Sigmoid colon (tissue), 7 donors: Measurements from ENCODE around the gene COMMD10. TPM values are rescaled to one million over a fixed set of nuclear protein-coding genes. Genes with fewer than 3 reads are reported as not detected.
"Not testable (repeated sequence)": the region's sequence is repeated elsewhere in the genome, so short reads cannot be mapped to it uniquely, and the experiment has no call there.

Experiments
- DNase-seq: peaks from one replicate; pipeline ENCODE4 v3.0.0-alpha.2; 2019
- H3K27ac ChIP-seq, 4 donors: fragments of 200-600 bp; sonication (generic); one replicate each; pipeline ENCODE4 v1.5.1; 2016 to 2019; ENCODE audit warnings: mild to moderate bottlenecking in 1 of 4
- H3K27me3 ChIP-seq, 3 donors: fragments of 200-600 bp; sonication (generic); one replicate each; pipeline ENCODE4 v1.5.1; 2019; ENCODE audit warnings: mild to moderate bottlenecking in 1 of 3
- H3K36me3 ChIP-seq, 4 donors: fragments of 200-600 bp; sonication (generic); one replicate each; pipeline ENCODE4 v1.5.1; 2016 to 2019
- H3K4me1 ChIP-seq, 4 donors: fragments of 200-600 bp; sonication (generic); one replicate each; pipeline ENCODE4 v1.5.1; 2017 to 2019
- H3K4me3 ChIP-seq, 4 donors: fragments of 200-600 bp; sonication (generic); one replicate each; pipeline ENCODE4 v1.5.1; 2017 to 2019; ENCODE audit warnings: mild to moderate bottlenecking in 2 of 4, moderate library complexity in 1 of 4
- H3K9me3 ChIP-seq, 4 donors: fragments of 200-600 bp in 3 of 4; sonication (generic) in 3 of 4; one replicate each; pipeline versions ENCODE4 v1.5.1 to v1.6.1; 2013 to 2019
- EP300 ChIP-seq, 4 donors: sonication (generic); formaldehyde crosslinking; IDR thresholded peaks; one replicate each; pipeline ENCODE4 v1.6.1; 2017; ENCODE audit warnings: antibody characterized with exemption in 4 of 4
- POLR2A ChIP-seq, 2 donors: fragments of 450-650 bp; IDR thresholded peaks; one replicate each; pipeline ENCODE4 v1.6.1; 2016; ENCODE audit warnings: antibody characterized with exemption in 2 of 2, mild to moderate bottlenecking in 2 of 2, moderate library complexity in 2 of 2
- POLR2AphosphoS5 ChIP-seq, 4 donors: sonication (generic); formaldehyde crosslinking; IDR thresholded peaks; one replicate each; pipeline ENCODE4 v1.6.1; 2017; ENCODE audit warnings: antibody characterized with exemption in 4 of 4
- WGBS, 2 donors: extraction: QIAGEN DNeasy Blood & Tissue Kit; methylation state at CpG; one replicate each; pipeline ENCODE4 v1.1.7; 2013; 5-methylcytosine and 5-hydroxymethylcytosine counted together
- intact Hi-C: fragments of 100-400 bp; cut with DNase I; formaldehyde crosslinking; loops from one replicate; pipeline ENCODE4 v1.15.1; 2023
- polyA plus RNA-seq, 3 donors: library from polyadenylated mRNA; stranded (reverse); fragments of 200-250 nt; gene quantifications; one replicate each; pipeline ENCODE4 v1.2.3, GENCODE V29; 2013
- total RNA-seq, 4 donors: library from RNA; depleted of rRNA; stranded (reverse); fragments of >200 nt; gene quantifications; one replicate each; pipeline ENCODE4 v1.1.0, GENCODE V29; 2016
- TF ChIP-seq, protein P1 (sequence below), 4 experiments: fragments of 450-650 bp in 3 of 4; fragments of 200-600 bp in 1 of 4; IDR thresholded peaks; one replicate each; pipeline ENCODE4 v1.5.1; 2016 to 2019; ENCODE audit warnings: antibody characterized with exemption in 4 of 4, mild to moderate bottlenecking in 3 of 4, moderate library complexity in 2 of 4
- donor health status: healthy with polysubstance abuse.
- donor health status: Bipolar disorder and iron deficiency.
- donor health status: healthy.

The COMMD10 gene
- total and polyA plus RNA-seq, 7 donors, result 17.8 to 47.7 (median 28.7) TPM

DNA sequence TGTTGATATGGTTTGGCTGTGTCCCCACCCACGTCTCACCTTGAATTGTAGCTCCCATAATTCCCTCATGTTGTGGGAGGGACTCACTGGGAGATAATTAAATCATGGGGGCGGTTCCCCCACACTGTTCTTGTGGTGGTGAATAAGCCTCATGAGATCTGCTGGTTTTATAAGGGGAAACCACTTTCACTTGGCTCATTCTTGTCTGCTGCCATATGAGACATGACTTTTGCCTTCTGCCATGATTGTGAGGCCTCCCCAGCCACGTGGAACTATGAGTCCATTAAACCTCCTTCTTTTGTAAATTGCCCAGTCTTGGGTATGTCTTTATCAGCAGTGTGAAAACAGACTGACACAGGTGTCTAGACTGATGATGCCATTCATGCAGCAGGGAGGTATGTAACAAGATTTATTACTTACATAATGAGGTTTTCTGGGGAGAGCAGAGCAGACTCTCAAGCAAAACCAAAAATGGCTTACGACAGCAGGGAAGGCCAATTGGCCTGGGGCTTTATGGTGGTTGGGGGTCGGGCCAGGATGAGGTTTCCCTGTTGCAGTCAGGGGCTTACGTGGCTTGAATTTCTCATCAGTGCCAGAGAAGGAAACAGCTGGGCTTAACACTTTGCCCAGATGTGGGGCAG, 9.5 kb upstream of the COMMD10 start:
- no peak for DNase-seq
- TF ChIP-seq, protein P1, sequence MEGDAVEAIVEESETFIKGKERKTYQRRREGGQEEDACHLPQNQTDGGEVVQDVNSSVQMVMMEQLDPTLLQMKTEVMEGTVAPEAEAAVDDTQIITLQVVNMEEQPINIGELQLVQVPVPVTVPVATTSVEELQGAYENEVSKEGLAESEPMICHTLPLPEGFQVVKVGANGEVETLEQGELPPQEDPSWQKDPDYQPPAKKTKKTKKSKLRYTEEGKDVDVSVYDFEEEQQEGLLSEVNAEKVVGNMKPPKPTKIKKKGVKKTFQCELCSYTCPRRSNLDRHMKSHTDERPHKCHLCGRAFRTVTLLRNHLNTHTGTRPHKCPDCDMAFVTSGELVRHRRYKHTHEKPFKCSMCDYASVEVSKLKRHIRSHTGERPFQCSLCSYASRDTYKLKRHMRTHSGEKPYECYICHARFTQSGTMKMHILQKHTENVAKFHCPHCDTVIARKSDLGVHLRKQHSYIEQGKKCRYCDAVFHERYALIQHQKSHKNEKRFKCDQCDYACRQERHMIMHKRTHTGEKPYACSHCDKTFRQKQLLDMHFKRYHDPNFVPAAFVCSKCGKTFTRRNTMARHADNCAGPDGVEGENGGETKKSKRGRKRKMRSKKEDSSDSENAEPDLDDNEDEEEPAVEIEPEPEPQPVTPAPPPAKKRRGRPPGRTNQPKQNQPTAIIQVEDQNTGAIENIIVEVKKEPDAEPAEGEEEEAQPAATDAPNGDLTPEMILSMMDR (IDR thresholded peaks at IDR 0.05), result no peak
- TF ChIP-seq POLR2AphosphoS5 (IDR thresholded peaks at IDR 0.05) (no peak), POLR2A (IDR thresholded peaks at IDR 0.05) (no peak), EP300 (IDR thresholded peaks at IDR 0.05) (no peak)
- 45 to 50% methylated on average over 6 of the region's 6 CpGs for WGBS, 2 donors

DNA sequence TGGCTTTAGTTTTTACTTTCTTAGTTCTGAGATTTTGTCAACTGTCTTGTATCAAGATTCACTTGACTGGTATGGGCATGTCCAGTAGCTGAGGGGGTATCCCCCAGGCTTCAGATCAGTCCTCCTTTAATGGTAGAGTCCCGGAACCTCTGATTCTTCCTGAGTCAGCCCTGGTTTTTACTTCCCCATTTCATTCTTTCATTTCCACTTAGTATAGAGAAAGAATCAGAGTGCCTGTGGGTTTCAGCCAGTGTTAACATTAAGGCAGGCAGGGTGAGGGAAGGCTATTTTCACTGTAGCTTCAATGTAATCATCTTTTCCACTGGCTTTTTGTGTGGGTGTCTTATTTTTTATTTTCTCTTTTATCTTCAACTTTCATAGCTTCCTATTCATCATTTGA, 8.3 kb upstream of the COMMD10 start:
- Histone ChIP-seq H3K27me3 (no peaks in the 10 kb centered on the region), H3K4me3 (no peak overlapping the region), H3K4me1 (no peaks in the 10 kb centered on the region), H3K27ac (no peak overlapping the region), H3K9me3 (no peaks in the 10 kb centered on the region), H3K36me3 (no peaks in the 10 kb centered on the region)
- intact Hi-C loops, result no loop called here
- DNase-seq, result no peak
- TF ChIP-seq, protein P1 (IDR thresholded peaks at IDR 0.05), result no peak
- TF ChIP-seq EP300 (IDR thresholded peaks at IDR 0.05) (no peak), POLR2AphosphoS5 (IDR thresholded peaks at IDR 0.05) (no peak), POLR2A (IDR thresholded peaks at IDR 0.05) (no peak)
- 44 to 88% methylated on average over 1 of the region's 1 CpG for WGBS, 2 donors

More for the DNA sequence above, 9.5 kb upstream of the COMMD10 start:
- Histone ChIP-seq H3K9me3 (no peaks in the 10 kb centered on the region), H3K27me3 (no peaks in the 10 kb centered on the region), H3K4me3 (no peak overlapping the region), H3K27ac (no peak overlapping the region), H3K36me3 (no peaks in the 10 kb centered on the region), H3K4me1 (no peaks in the 10 kb centered on the region)
- intact Hi-C loops, result no loop called here

DNA sequence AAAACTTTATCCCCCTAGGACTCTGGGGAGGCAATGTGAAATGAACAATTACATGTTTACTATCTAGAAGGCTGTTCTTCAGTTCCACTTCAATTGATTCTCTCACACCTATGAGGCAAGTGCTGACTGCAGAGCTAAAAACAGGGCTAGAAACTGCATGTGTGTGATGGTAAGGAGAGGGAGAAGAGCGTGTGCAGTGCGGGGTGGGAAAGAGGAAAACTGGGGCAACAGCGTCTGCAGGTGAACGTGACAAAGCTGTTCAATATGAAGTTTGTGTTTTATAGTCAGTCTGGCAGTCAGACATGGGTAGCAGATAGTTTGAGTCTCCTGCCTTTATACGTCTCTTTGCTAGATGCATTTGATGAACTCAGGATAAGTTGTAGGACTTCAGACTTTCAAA, 6.6 kb upstream of the COMMD10 start:
- TF ChIP-seq EP300 (IDR thresholded peaks at IDR 0.05) (no peak), POLR2AphosphoS5 (IDR thresholded peaks at IDR 0.05) (no peak)
- TF ChIP-seq, protein P1 (IDR thresholded peaks at IDR 0.05), result no peak
- Histone ChIP-seq H3K9me3 (no peaks in the 10 kb centered on the region), H3K36me3 (no peaks in the 10 kb centered on the region), H3K4me1 (no peaks in the 10 kb centered on the region), H3K27ac (no peak overlapping the region), H3K4me3 (no peak overlapping the region), H3K27me3 (no peaks in the 10 kb centered on the region)
- DNase-seq, result no peak
- 92 to 93% methylated on average over 5 of the region's 5 CpGs for WGBS, 2 donors
- intact Hi-C loops, result no loop called here

DNA sequence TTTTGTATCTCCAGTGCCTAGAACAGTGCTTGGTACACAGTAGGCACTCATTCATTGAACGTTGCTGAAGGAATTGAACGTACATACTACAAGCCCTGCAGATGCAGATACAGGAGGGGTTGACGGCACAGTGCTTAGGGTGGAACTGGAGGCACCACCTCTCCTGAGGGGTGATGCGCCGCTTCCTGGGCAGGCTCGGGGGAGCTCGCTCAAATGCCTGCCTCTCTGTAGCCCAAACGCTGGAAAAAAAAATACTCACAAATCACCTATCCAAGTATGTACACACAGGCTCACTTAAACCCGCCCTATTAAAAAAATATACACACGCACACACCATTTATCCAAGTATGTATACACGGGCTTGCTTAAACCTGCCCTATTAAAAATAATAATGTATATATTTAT, 536 bp upstream of the COMMD10 start:
- H3K27me3 ChIP-seq, result no peaks in the 10 kb centered on the region
- intact Hi-C loops, result loop anchor here (5.0 kb wide), 2 partner anchors 242 to 457 kb away; partner anchors contain the start of genes AP3S1, ATG12 and TMED7
- DNase-seq, result no peak
- no peaks in the 10 kb centered on the region for H3K9me3 ChIP-seq
- TF ChIP-seq POLR2AphosphoS5 (IDR thresholded peaks at IDR 0.05), result no peak
- 6 to 16% methylated on average over 11 of the region's 11 CpGs for WGBS, 2 donors
- H3K36me3 ChIP-seq, result peaks cover 0 to 10% (median 0%) of the 10 kb centered on the region in 4 donors
- H3K4me1 ChIP-seq, result peaks cover 0 to 20% (median 13%) of the 10 kb centered on the region in 4 donors
- H3K4me3 ChIP-seq, result peak overlapping the region; percentile 93 to 98 (median 96)
- H3K27ac ChIP-seq, result peak overlapping the region; percentile 92 to 96 (median 92)

DNA sequence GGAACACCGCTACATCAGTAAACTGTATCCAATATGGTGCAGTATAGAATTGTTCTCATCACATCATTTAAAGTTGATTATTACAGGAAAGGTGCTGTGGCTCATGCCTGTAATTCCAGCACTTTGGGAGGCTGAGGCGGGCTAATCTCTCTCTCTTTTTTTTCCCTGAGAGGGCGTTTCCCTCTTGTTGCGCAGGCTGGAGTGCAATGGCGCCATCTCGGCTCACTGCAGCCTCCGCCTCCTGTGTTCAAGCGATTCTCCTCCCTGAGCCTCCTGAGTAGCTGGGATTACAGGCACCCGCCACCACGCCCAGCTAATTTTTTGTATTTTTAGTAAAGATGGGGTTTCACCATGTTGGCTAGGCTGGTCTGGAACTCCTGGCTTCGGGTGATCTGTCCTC, 1.5 kb downstream of the COMMD10 start:
- Histone ChIP-seq H3K36me3 (peaks cover 0 to 13% (median 0%) of the 10 kb centered on the region in 4 donors), H3K4me1 (peaks cover 0 to 20% (median 13%) of the 10 kb centered on the region in 4 donors)
- WGBS, 2 donors, result 98% methylated on average over 11 of the region's 11 CpGs
- H3K27ac ChIP-seq, H3K27me3 ChIP-seq, H3K9me3 ChIP-seq, DNase-seq, H3K4me3 ChIP-seq, intact Hi-C loops: not testable (repeated sequence)

DNA sequence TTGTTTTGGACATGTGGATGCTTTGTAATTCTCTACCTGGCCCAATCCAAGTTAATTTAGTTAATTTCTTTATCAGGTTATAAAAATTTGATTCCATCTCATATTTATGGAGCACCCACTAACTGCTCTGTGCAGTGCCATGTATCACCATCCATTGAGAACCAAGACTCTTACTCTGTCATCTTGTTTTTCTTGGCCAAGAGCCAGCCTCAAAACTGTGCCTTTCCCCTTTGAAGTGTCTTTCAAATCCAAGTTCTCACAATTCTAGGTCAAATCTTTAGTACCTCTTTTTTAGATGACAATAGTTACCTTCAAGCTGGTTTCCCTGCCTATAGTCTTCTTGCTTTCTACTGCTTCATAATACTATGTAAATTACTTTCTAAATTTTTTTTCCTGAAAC, 3.2 kb downstream of the COMMD10 start:
- no peaks in the 10 kb centered on the region for H3K27me3 ChIP-seq
- peaks cover 0 to 20% (median 13%) of the 10 kb centered on the region in 4 donors for H3K4me1 ChIP-seq
- H3K4me3 ChIP-seq, result no peak overlapping the region
- DNase-seq, result no peak
- H3K9me3 ChIP-seq, result no peaks in the 10 kb centered on the region
- peaks cover 1 to 30% (median 5%) of the 10 kb centered on the region in 4 donors for H3K36me3 ChIP-seq
- TF ChIP-seq POLR2A (IDR thresholded peaks at IDR 0.05) (no peak), EP300 (IDR thresholded peaks at IDR 0.05) (no peak), POLR2AphosphoS5 (IDR thresholded peaks at IDR 0.05) (no peak)
- TF ChIP-seq, protein P1 (IDR thresholded peaks at IDR 0.05), result no peak
- intact Hi-C loops, result no loop called here
- H3K27ac ChIP-seq, result no peak overlapping the region
